Measurements from ENCODE around the gene DAPK1. TPM values are rescaled to one million over a fixed set of nuclear protein-coding genes. Genes with fewer than 3 reads are reported as not detected.
A peak's percentile ranks its signal among the peaks of the same experiment; 100 is the strongest.

DAPK1 gene
- total RNA-seq, 2 experiments from 2014 or later, result 1.6 to 1.9 TPM

- H3K36me3 Mint-ChIP-seq, result no peaks in the 10 kb centered on the region
- H3K4me1 Mint-ChIP-seq, result no peaks in the 10 kb centered on the region
- H3K4me3 Mint-ChIP-seq, result no peak overlapping the region
- peaks cover 9% of the 10 kb centered on the region for H3K9me3 Mint-ChIP-seq
- H3K27me3 Mint-ChIP-seq, result peaks cover 6% of the 10 kb centered on the region
- H3K27ac Mint-ChIP-seq, result no peak overlapping the region
- peak; percentile 35 for DNase-seq
These were observed 165.3 kb downstream of the DAPK1 start for GRCh38 chr9:87662808-87663528.

DNA sequence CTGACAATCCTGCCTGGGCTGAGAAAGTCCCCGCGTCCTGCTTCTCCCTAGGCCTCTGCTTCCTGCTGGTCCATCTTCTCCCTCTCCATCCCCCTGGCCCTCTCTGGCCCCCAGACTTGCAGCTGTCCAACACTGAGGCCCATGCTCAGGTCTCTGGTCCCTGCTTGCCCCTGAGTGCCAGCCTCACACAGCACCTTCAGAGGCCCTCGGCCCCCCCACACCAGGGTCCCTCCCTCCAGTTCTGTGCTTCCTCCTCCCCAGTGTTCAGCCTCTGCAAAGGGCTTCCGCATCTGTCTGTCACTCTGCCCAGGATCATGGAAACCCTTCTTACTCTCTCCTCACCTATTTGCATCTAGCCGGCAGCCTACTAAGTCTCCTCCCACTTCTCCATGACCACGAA lies 165.9 kb downstream of the DAPK1 start:
- H3K27me3 Mint-ChIP-seq, result peaks cover 6% of the 10 kb centered on the region
- no peaks in the 10 kb centered on the region for H3K36me3 Mint-ChIP-seq
- no peak overlapping the region for H3K4me3 Mint-ChIP-seq
- no peak overlapping the region for H3K27ac Mint-ChIP-seq
- H3K4me1 Mint-ChIP-seq, result no peaks in the 10 kb centered on the region
- no peak for DNase-seq
- peaks cover 9% of the 10 kb centered on the region for H3K9me3 Mint-ChIP-seq

DNA sequence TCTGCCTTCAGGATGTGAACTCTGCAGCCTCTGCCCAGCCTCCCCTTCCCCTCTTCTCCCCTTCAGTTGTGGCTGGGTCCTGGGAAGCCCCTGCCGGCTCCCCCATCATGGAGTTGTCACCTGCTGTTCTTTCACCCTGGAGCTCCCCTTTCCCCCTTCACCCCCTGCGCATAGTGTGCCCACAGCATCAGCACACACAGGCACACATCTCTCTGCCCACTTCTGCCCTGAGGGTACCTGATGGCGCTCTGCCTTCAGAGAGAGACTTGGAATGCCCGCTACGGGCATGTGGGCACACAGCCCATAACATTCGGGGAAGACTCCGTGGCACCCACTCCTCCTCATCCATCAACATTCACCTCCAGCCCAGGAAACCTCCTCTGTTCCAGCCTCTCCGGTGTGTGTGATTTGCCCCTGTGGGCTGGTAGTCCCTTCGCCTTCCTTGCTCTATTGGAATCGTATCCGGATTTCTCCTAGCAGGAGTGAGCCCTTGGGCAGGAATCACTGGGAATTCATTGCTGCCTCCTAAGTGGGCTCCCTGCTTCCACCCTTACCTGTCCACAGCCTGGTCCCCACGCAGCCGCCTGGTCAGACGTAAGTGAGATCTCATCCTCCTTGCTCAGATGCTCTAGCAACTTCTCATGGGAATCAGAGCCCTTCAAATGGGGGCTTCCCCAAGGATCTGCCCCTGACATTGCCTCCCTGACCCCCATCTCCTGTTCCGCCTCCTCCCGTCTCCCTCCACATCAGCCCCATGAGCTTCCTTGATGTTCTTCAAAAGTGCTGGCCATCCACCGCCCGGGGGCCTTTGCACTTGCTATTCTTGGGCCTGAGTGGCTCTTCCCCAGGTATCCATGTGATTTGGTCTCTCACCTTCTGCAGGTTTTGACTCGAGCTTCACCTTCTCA lies 166.7 kb downstream of the DAPK1 start:
- no peaks in the 10 kb centered on the region for H3K36me3 Mint-ChIP-seq
- no peak overlapping the region for H3K27ac Mint-ChIP-seq
- H3K9me3 Mint-ChIP-seq, result peaks cover 9% of the 10 kb centered on the region
- no peaks in the 10 kb centered on the region for H3K4me1 Mint-ChIP-seq
- H3K4me3 Mint-ChIP-seq, result no peak overlapping the region
- no peak for DNase-seq
- H3K27me3 Mint-ChIP-seq, result peaks cover 6% of the 10 kb centered on the region

- peaks cover 9% of the 10 kb centered on the region for H3K9me3 Mint-ChIP-seq
- H3K36me3 Mint-ChIP-seq, result no peaks in the 10 kb centered on the region
- no peak for DNase-seq
- H3K27ac Mint-ChIP-seq, result no peak overlapping the region
- H3K4me1 Mint-ChIP-seq, result no peaks in the 10 kb centered on the region
- no peak overlapping the region for H3K4me3 Mint-ChIP-seq
- H3K27me3 Mint-ChIP-seq, result peaks cover 6% of the 10 kb centered on the region
These were observed 167.8 kb downstream of the DAPK1 start for GRCh38 chr9:87665505-87665904.

GRCh38 chr9:87667164-87667738 lies 169.6 kb downstream of the DAPK1 start:
- H3K27ac Mint-ChIP-seq, result no peak overlapping the region
- H3K27me3 Mint-ChIP-seq, result peaks cover 6% of the 10 kb centered on the region
- H3K4me3 Mint-ChIP-seq, result no peak overlapping the region
- H3K36me3 Mint-ChIP-seq, result no peaks in the 10 kb centered on the region
- DNase-seq, result no peak
- H3K4me1 Mint-ChIP-seq, result no peaks in the 10 kb centered on the region
- peaks cover 6% of the 10 kb centered on the region for H3K9me3 Mint-ChIP-seq

- Mint-ChIP-seq H3K4me3 (no peak overlapping the region), H3K27ac (no peak overlapping the region), H3K27me3 (peaks cover 6% of the 10 kb centered on the region), H3K36me3 (no peaks in the 10 kb centered on the region), H3K9me3 (peaks cover 6% of the 10 kb centered on the region), H3K4me1 (no peaks in the 10 kb centered on the region)
- DNase-seq, result no peak
These were observed 170.6 kb downstream of the DAPK1 start for GRCh38 chr9:87668222-87668621.

DNA sequence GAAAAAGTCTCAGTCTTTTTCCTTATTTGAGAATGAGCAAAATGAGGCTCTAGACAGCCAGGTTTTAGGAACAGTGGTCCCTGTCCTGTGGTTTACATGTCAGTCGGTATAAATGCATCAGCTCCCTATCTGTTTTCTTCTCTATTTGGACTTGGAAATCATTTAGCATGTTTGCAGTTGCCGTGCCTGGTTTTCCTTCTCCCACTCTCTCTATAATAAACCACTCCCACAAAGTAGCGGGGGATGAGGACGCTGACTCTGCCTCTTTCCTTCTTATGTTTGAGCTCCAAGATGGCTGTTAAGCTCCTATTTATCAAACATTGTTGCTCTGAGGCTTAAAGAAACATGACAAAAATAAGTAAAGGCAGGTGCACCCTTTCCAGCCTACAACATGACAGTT lies 171.1 kb downstream of the DAPK1 start:
- DNase-seq, result no peak
- H3K36me3 Mint-ChIP-seq, result no peaks in the 10 kb centered on the region

GRCh38 chr9:87670572-87671264 lies 173.1 kb downstream of the DAPK1 start:
- Mint-ChIP-seq H3K27me3 (no peaks in the 10 kb centered on the region), H3K4me3 (no peak overlapping the region), H3K9me3 (peaks cover 6% of the 10 kb centered on the region), H3K36me3 (no peaks in the 10 kb centered on the region), H3K27ac (no peak overlapping the region), H3K4me1 (peaks cover 3% of the 10 kb centered on the region)
- no peak for DNase-seq

More for the DNA sequence above, 171.1 kb downstream of the DAPK1 start:
- peaks cover 6% of the 10 kb centered on the region for H3K9me3 Mint-ChIP-seq
- H3K4me3 Mint-ChIP-seq, result no peak overlapping the region
- H3K4me1 Mint-ChIP-seq, result no peaks in the 10 kb centered on the region
- H3K27ac Mint-ChIP-seq, result no peak overlapping the region
- peaks cover 6% of the 10 kb centered on the region for H3K27me3 Mint-ChIP-seq

DNA sequence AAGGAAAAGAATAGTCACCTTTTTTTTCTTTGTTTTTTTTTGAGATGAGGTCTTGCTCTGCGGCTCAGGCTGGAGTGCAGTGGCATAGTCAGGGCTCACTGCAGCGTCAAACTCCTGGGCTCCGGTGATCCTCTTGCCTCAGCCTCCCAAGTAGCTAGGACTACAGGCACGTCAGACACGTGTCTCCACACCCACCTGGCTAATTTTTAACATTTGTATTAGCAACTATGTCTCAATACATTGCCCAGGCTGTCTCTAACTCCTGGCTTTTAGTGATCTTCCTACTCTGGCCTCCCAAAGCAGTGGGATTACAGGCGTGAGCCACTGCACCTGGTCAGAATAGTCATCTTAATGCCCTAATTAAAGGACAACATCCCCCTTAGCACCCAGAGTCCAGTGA lies 173.8 kb downstream of the DAPK1 start:
- no peak overlapping the region for H3K27ac Mint-ChIP-seq

DNA sequence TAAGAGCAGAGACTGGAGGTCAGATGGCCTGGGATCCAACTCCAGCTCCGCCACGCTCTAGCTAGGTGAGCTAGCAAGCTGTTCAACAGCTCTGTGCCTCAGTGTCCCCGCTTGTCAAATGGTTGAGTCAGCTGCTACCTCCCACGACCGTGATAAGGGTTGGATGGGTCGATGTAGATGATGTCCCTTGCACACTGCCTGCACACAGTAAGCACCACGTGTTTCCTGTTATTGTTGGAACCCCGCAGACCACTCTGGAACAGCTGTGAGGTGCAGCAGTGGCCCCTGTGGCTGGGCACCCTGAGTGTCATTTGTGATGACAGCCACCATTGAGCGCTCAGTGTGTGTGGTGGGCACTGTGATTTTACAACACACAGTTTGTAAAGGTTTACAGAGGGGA lies 174.3 kb downstream of the DAPK1 start:
- Mint-ChIP-seq H3K4me1 (peaks cover 3% of the 10 kb centered on the region), H3K27ac (no peak overlapping the region), H3K4me3 (no peak overlapping the region), H3K36me3 (no peaks in the 10 kb centered on the region), H3K27me3 (no peaks in the 10 kb centered on the region), H3K9me3 (peaks cover 4% of the 10 kb centered on the region)
- DNase-seq, result no peak

More for the DNA sequence above, 173.8 kb downstream of the DAPK1 start:
- peaks cover 3% of the 10 kb centered on the region for H3K4me1 Mint-ChIP-seq
- peaks cover 6% of the 10 kb centered on the region for H3K9me3 Mint-ChIP-seq
- H3K4me3 Mint-ChIP-seq, result no peak overlapping the region
- H3K27me3 Mint-ChIP-seq, result no peaks in the 10 kb centered on the region
- H3K36me3 Mint-ChIP-seq, result no peaks in the 10 kb centered on the region
- no peak for DNase-seq

- no peaks in the 10 kb centered on the region for H3K27me3 Mint-ChIP-seq
- peaks cover under 1% of the 10 kb centered on the region for H3K9me3 Mint-ChIP-seq
- H3K4me1 Mint-ChIP-seq, result peaks cover 3% of the 10 kb centered on the region
- no peak overlapping the region for H3K4me3 Mint-ChIP-seq
- H3K27ac Mint-ChIP-seq, result no peak overlapping the region
- DNase-seq, result no peak
- no peaks in the 10 kb centered on the region for H3K36me3 Mint-ChIP-seq
These were observed 174.9 kb downstream of the DAPK1 start for GRCh38 chr9:87672586-87672985.

DNA sequence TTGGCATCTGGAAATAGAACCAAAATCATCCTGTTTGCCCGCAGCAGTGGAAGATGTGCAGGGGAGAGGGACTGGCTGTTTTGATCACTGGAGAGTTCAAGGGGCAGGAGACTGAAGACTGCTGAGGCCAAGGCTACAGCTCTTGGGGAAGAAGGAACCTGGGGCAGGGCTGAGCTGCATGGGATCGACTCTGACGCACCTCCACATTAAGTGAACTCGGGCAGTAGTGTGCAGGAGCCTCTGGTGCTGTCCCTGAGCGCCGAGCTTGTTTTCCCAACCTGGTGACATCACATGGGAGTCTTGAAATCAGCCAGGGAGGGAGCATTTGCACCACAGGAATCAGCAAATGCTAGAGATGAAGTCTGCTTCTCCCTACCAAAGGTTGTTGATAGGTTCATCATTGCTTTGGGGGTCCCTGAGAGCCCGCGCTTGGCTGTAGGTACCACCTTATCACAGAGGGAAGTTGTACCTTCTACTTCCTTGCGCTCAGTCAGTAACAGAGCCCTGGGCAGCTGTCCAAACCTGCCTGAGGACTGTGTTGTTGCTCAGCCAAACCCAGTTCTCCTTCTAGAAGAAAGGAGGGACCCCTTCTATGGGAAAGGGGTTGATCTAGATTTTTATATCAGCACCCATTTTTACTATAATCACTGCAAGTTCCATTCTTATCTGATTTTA lies 175.9 kb downstream of the DAPK1 start:
- Mint-ChIP-seq H3K9me3 (no peaks in the 10 kb centered on the region), H3K4me3 (no peak overlapping the region), H3K4me1 (peaks cover 3% of the 10 kb centered on the region), H3K36me3 (no peaks in the 10 kb centered on the region), H3K27ac (no peak overlapping the region), H3K27me3 (no peaks in the 10 kb centered on the region)
- no peak for DNase-seq

- H3K4me1 Mint-ChIP-seq, result peaks cover 3% of the 10 kb centered on the region
- H3K27ac Mint-ChIP-seq, result no peak overlapping the region
- no peak overlapping the region for H3K4me3 Mint-ChIP-seq
- H3K27me3 Mint-ChIP-seq, result no peaks in the 10 kb centered on the region
- DNase-seq, result no peak
- H3K9me3 Mint-ChIP-seq, result no peaks in the 10 kb centered on the region
- H3K36me3 Mint-ChIP-seq, result no peaks in the 10 kb centered on the region
These were observed 177.1 kb downstream of the DAPK1 start for GRCh38 chr9:87674565-87675299.
